Measurements from ENCODE around the gene ZSWIM6. TPM values are rescaled to one million over a fixed set of nuclear protein-coding genes. Genes with fewer than 3 reads are reported as not detected.
A peak's percentile ranks its signal among the peaks of the same experiment; 100 is the strongest.

ZSWIM6 gene
- total and polyA plus RNA-seq, 2 experiments from 2014 or later, result 3.9 to 6.0 TPM

DNA sequence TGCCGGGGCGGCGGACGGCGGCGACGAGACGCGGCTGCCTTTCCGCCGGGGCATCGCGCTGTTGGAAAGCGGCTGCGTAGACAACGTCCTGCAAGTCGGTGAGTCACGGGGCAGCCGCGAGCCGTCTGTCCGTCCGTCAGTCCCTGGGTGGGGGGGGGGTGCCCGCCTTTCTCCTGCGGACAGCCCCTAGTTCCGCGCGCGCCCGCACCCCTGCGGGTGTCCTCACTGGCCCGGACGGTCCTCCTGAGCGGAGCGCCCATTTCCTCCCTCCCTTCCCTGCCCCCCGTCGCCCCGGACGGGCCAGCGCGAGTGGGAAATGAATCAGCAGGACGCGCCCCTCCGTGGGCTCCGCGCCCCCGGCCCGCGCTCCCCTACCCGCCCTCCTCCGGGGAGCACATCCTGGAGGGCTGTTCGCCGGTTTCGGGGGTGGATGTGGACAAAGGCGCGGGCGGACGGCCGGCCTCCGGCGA, 828 bp downstream of the ZSWIM6 start:
- Mint-ChIP-seq H3K4me3 (peak overlapping the region; percentile 85), H3K4me1 (peaks cover 36% of the 10 kb centered on the region), H3K27me3 (ENCODE audit: insufficient read depth, low read depth, poor library complexity) (peaks cover 57% of the 10 kb centered on the region), H3K36me3 (ENCODE audit: low read depth) (peaks cover 3% of the 10 kb centered on the region; the same call in 2 of the 3 replicates), H3K9me3 (peaks cover 3% of the 10 kb centered on the region; the same call in 2 of the 3 replicates), H3K27ac (no peak overlapping the region)
- Histone ChIP-seq H3K79me2 (replicated peaks; ENCODE audit: insufficient read depth) (peaks cover 41% of the 10 kb centered on the region), H4K20me1 (replicated peaks; ENCODE audit: insufficient read depth) (peaks cover 41% of the 10 kb centered on the region), H2AFZ (no peak overlapping the region), H3K4me1 (ENCODE audit: insufficient read depth) (peaks cover 21% of the 10 kb centered on the region), H3K27me3 (ENCODE audit: insufficient read depth) (peaks cover 75% of the 10 kb centered on the region), H3K4me3 (peak overlapping the region; percentile 81), H3F3A (replicated peaks; ENCODE audit: low read depth) (0 out of 2 replicates have a peak, but pooled peaks cover 2% of the 10 kb centered on the region), H3K4me2 (peak overlapping the region; percentile 97), H3K27ac (ENCODE audit: low read depth) (no peak overlapping the region), H3K9me2 (ENCODE audit: insufficient read depth) (no peaks in the 10 kb centered on the region), H3K36me3 (ENCODE audit: insufficient read depth) (no peaks in the 10 kb centered on the region)
- TF ChIP-seq, protein P1, sequence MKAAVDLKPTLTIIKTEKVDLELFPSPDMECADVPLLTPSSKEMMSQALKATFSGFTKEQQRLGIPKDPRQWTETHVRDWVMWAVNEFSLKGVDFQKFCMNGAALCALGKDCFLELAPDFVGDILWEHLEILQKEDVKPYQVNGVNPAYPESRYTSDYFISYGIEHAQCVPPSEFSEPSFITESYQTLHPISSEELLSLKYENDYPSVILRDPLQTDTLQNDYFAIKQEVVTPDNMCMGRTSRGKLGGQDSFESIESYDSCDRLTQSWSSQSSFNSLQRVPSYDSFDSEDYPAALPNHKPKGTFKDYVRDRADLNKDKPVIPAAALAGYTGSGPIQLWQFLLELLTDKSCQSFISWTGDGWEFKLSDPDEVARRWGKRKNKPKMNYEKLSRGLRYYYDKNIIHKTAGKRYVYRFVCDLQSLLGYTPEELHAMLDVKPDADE (IDR thresholded peaks at IDR 0.05), result no peak
- TF ChIP-seq, protein P2, sequence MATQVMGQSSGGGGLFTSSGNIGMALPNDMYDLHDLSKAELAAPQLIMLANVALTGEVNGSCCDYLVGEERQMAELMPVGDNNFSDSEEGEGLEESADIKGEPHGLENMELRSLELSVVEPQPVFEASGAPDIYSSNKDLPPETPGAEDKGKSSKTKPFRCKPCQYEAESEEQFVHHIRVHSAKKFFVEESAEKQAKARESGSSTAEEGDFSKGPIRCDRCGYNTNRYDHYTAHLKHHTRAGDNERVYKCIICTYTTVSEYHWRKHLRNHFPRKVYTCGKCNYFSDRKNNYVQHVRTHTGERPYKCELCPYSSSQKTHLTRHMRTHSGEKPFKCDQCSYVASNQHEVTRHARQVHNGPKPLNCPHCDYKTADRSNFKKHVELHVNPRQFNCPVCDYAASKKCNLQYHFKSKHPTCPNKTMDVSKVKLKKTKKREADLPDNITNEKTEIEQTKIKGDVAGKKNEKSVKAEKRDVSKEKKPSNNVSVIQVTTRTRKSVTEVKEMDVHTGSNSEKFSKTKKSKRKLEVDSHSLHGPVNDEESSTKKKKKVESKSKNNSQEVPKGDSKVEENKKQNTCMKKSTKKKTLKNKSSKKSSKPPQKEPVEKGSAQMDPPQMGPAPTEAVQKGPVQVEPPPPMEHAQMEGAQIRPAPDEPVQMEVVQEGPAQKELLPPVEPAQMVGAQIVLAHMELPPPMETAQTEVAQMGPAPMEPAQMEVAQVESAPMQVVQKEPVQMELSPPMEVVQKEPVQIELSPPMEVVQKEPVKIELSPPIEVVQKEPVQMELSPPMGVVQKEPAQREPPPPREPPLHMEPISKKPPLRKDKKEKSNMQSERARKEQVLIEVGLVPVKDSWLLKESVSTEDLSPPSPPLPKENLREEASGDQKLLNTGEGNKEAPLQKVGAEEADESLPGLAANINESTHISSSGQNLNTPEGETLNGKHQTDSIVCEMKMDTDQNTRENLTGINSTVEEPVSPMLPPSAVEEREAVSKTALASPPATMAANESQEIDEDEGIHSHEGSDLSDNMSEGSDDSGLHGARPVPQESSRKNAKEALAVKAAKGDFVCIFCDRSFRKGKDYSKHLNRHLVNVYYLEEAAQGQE (IDR thresholded peaks at IDR 0.05; ENCODE audit: unreplicated experiment), result no peak
- TF ChIP-seq NANOG (IDR thresholded peaks at IDR 0.05; ENCODE audit: borderline replicate concordance), result no peak
- TF ChIP-seq, protein P3, sequence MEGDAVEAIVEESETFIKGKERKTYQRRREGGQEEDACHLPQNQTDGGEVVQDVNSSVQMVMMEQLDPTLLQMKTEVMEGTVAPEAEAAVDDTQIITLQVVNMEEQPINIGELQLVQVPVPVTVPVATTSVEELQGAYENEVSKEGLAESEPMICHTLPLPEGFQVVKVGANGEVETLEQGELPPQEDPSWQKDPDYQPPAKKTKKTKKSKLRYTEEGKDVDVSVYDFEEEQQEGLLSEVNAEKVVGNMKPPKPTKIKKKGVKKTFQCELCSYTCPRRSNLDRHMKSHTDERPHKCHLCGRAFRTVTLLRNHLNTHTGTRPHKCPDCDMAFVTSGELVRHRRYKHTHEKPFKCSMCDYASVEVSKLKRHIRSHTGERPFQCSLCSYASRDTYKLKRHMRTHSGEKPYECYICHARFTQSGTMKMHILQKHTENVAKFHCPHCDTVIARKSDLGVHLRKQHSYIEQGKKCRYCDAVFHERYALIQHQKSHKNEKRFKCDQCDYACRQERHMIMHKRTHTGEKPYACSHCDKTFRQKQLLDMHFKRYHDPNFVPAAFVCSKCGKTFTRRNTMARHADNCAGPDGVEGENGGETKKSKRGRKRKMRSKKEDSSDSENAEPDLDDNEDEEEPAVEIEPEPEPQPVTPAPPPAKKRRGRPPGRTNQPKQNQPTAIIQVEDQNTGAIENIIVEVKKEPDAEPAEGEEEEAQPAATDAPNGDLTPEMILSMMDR (conservative IDR thresholded peaks at IDR 0.05; ENCODE audit: low read depth in 2 of 2), result no peak
- DNase-seq (ENCODE audit: low spot score), result peak; percentile 30
- no peak for ATAC-seq

DNA sequence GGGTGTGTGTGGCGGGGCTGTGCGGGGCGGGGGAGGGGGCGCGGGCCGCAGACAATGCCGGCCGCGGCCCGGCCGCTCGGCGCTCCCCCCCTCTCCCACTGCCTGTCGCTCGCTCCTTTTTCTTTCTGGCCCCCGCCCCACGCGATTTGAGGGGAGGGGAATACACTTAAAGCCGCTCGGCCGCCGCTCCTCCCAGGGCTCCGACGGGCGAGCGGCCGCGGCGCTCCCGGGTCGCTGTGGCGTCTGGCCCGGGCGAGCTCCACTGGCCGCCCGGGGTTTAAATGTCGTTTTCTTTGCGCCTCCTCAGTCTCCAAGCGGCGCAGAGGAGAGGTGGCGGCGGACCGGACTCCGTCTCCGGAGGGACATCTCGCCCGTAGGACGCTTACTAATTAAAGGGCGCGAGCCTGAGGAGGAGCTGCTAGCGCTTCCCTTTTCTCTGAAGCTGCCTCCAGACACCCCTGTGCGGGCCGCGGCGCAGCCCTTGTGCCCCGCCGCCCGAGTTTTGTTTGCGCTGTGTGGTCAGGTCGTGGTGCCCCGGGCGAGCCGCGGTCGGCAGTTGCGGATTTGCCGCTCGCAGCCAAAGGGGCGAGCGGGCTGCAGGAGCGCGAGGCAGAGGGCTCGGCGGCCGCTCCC, 1.4 kb downstream of the ZSWIM6 start:
- Histone ChIP-seq H3K36me3 (ENCODE audit: insufficient read depth) (no peaks in the 10 kb centered on the region), H3K9me2 (ENCODE audit: insufficient read depth) (no peaks in the 10 kb centered on the region), H3K79me2 (replicated peaks; ENCODE audit: insufficient read depth) (peaks cover 47% of the 10 kb centered on the region), H3F3A (replicated peaks; ENCODE audit: low read depth) (0 out of 2 replicates have a peak, but pooled peaks cover 2% of the 10 kb centered on the region), H3K27ac (ENCODE audit: low read depth) (no peak overlapping the region), H3K4me2 (peak overlapping the region; percentile 97), H3K4me1 (ENCODE audit: insufficient read depth) (peaks cover 19% of the 10 kb centered on the region), H3K27me3 (ENCODE audit: insufficient read depth) (peaks cover 70% of the 10 kb centered on the region), H2AFZ (no peak overlapping the region), H3K4me3 (peak overlapping the region; percentile 81), H4K20me1 (replicated peaks; ENCODE audit: insufficient read depth) (peaks cover 46% of the 10 kb centered on the region)
- peaks cover 3% of the 10 kb centered on the region; the same call in 2 of the 3 replicates for H3K36me3 Mint-ChIP-seq (ENCODE audit: low read depth)
- peak; percentile 4 for ATAC-seq
- DNase-seq (ENCODE audit: low spot score), result peak; percentile 48
- peaks cover 3% of the 10 kb centered on the region; the same call in 2 of the 3 replicates for H3K9me3 Mint-ChIP-seq
- TF ChIP-seq EZH2 (IDR thresholded peaks at IDR 0.05; ENCODE audit: low read depth, unreplicated experiment) (no peak), EZH2phosphoT487 (IDR thresholded peaks at IDR 0.05; ENCODE audit: unreplicated experiment) (peak; percentile 15), POLR2AphosphoS5 (IDR thresholded peaks at IDR 0.05; ENCODE audit: low read depth) (no peak), CREB1 (CRISPR knock-in tag; IDR thresholded peaks at IDR 0.05; ENCODE audit: low read depth) (no peak), ZNF331 (CRISPR knock-in tag; IDR thresholded peaks at IDR 0.05; ENCODE audit: low read depth) (no peak)
- TF ChIP-seq, protein P2 (IDR thresholded peaks at IDR 0.05; ENCODE audit: unreplicated experiment), result no peak
- H3K4me1 Mint-ChIP-seq, result peaks cover 32% of the 10 kb centered on the region
- no peak overlapping the region for H3K27ac Mint-ChIP-seq
- peaks cover 52% of the 10 kb centered on the region for H3K27me3 Mint-ChIP-seq (ENCODE audit: insufficient read depth, low read depth, poor library complexity)
- peak overlapping the region; percentile 85 for H3K4me3 Mint-ChIP-seq

Data from GM23338 (cell line).